HG03280 (cell line): ENCODE data around the gene EXOG.

Source experiments
- ATAC-seq: cut with Tn5 transposase; IDR thresholded peaks from one replicate; pipeline ENCODE4 v1.9.1; 2021; ENCODE audit warnings: mild to moderate bottlenecking, moderate library complexity; ENCODE audit not compliant: unreplicated experiment

EXOG gene

GRCh38 chr3:38543586-38543985 is 47.4 kb downstream of the EXOG start:
- ATAC-seq: no peak

- no peak for ATAC-seq
These were observed 48.8 kb downstream of the EXOG start for GRCh38 chr3:38544926-38545325.

DNA sequence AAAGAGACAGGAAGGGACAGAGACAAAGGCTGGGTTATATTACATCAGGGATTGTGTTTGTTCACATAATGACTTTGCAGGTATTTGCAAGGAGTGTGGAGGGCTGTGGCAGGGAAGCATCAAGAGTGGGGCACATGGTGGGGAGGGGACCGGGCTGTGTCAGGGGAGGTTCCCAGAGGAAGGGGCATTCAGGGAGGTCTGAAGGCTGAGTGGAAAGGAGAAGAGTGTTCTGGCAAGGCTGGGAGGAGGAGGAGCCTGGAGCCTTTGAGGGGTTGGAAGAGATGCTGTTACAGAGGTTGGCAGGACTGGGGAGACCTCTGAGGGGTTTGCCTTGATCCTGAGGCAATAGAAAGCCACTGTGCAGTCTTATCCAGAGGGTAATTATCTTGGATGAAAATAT is 49.4 kb downstream of the EXOG start:
- ATAC-seq: no peak

DNA sequence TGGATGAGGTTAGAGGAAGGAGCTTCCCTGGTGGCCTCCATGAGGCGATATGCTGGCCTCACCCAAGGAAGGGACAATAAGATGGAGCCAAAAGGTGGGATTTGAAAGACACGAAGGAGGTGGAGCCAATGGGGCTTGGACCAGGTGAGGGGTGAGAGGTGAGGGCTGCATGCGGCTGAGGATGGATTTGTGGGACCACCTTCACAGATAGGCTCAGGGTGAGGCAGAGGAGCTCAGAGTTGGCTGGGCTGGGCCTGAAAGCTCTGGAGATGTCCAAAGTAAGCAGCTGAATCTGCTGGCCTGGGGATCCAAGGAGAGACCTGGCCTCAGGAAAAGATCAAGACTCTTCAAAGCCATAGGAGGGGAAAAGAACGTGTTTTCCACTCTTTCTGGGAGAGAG is 49.8 kb downstream of the EXOG start:
- no peak for ATAC-seq

GRCh38 chr3:38548154-38548931 is 52.2 kb downstream of the EXOG start:
- ATAC-seq: no peak

DNA sequence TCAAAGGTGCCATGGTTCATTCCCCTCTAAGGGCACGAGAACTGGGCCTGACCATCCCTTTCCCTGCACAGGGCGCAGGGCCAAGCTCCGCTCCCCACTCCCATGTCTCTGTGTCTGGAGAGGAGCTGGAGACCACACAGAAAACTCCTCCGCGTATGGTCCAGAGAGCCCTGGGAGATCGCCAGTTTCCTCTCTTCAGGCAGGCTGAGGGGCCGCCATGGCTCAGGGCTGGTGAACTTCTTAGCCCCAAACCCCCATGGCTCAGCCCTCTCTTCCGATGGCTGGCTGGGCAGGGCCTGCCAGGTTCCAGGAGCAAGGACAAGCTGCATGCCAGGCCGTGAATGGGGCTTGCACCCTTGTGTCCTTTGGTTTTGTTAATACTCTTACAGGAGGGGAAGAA is 52.9 kb downstream of the EXOG start:
- ATAC-seq: no peak

GRCh38 chr3:38549486-38549885 is 53.3 kb downstream of the EXOG start:
- ATAC-seq: no peak

DNA sequence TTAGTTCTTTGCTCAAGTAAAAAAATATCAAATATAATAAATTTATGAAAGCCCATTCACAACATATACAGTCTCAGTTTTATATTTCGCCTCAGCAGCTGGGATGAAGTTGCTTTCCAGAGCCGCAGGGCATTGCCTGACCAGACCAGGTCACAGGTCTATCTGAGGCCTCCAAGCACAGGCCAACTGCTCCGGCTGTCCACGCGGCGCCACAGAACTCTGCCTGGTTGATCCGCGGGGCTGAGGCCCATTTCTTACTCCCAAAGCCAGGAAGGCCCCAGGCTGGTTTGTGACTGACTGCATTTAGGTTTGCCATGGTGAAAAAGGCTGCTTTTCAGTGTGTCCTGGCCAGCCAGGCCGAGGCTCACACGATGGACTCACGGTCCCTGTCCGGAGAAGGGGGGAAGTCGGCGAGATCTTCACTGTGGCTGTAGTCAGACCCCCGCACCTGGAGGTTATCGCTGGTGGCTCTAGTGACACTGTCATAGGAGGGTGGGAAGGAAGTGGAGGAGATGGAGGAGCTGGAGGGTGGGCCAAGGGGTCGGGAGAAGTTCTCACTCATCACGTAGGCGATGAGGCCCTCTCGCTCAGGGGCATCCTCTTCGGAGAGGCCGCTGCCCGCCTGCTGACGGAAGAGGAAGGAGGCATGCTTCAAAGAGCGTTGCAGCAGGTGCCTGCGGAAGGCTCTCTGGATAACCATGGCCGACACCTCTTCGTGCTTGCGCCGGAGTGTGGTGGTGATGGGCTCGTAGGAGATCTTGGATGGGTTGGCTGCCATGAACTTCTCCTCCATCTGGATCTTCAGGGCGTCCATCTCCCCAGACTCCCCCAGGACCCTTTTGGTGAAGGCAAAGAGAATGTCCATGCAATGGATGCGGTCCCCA is 54.1 kb downstream of the EXOG start:
- ATAC-seq: no peak

- ATAC-seq: no peak
These were observed 55.1 kb downstream of the EXOG start for GRCh38 chr3:38551026-38551832.

GRCh38 chr3:38552364-38552763 is 56.2 kb downstream of the EXOG start:
- no peak for ATAC-seq

DNA sequence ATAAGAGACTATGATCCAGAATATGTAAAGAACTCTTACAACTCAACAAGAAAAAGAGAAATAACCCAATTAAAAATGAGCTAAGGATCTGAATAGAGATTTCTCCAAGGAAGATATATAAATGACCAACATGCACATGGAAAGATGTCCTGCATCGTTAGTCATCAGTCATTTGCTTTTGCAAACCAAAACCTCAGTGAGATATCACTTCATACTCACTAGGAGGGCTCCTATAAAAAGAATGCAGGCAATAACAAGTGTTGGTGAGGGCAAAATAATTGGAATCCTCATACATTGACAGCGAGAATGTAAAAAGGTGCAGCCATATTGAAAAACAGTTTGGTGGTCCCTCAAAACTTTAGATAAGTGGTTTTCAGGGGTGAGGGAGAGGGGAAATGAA is 56.9 kb downstream of the EXOG start:
- no peak for ATAC-seq

GRCh38 chr3:38554127-38554827 is 58.1 kb downstream of the EXOG start:
- no peak for ATAC-seq

GRCh38 chr3:38555149-38555840 is 59.2 kb downstream of the EXOG start:
- no peak for ATAC-seq

DNA sequence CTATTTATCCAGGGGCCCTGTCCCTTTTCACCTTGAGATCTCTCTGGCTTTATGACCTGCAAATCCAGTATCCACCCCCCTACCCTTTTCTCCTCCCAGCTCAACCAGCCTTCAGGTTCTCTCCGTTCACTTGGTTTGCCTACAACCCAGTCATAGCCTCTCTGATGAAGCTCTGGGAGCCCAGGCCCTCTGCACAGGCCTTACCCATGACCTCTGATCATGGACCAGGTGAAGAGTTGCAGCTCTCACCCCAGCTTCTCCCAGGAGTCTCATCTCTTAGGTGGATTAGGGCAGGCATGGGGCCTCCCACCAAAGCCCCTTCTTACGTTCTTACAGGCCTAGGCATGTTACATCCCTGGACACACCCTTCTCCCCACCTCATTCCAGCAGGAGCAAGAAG is 59.8 kb downstream of the EXOG start:
- ATAC-seq: no peak

DNA sequence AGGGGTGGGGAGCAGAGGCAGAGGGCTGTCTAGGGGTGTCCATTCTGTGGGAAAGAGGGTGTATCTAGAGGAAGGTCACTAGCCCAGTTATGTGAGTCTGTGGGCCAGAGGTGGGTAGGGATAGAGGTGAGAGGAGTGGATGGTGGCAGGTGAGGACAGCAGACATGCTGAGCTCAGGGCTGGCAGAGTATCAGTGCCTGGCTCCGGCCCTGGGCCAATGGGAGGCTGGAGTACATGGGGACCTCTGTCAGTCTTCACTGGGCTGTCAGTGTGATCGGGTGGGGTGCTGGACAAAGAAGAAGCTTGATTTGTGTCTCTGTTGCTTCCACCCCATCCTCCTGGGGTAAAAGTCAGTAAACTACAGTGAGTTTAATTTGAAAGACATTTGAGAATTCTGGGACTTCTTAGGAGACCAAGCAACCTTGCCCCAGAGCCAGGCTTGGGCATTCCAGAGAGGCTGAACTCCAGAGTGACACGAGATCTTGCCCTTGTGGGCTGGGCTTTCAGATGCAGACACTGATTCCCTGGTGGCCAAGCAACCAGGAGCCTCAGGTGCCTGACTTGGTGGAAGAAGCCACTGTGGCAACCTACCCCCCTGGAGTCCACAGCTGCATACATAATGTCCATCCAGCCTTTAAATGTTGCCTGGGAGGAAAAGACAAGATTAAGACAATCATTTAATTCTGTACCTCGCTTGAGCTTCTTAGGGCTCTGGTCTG is 60.7 kb downstream of the EXOG start:
- ATAC-seq: no peak

- no peak for ATAC-seq
These were observed 62.7 kb downstream of the EXOG start for GRCh38 chr3:38558864-38559263.

GRCh38 chr3:38560284-38560683 is 64.1 kb downstream of the EXOG start:
- no peak for ATAC-seq

GRCh38 chr3:38560996-38561717 is 65.0 kb downstream of the EXOG start:
- no peak for ATAC-seq
